ENCODE data around the gene NYNRIN. TPM values are rescaled to one million over a fixed set of nuclear protein-coding genes. Genes with fewer than 3 reads are reported as not detected.
A peak's percentile ranks its signal among the peaks of the same experiment; 100 is the strongest.
"Not testable (repeated sequence)": the region's sequence is repeated elsewhere in the genome, so short reads cannot be mapped to it uniquely, and the experiment has no call there.

NYNRIN gene
- 10 to 100 TPM in 1 of 2 donors, 1 to 10 TPM in 1; 9.5 to 11.6 TPM for total RNA-seq

DNA sequence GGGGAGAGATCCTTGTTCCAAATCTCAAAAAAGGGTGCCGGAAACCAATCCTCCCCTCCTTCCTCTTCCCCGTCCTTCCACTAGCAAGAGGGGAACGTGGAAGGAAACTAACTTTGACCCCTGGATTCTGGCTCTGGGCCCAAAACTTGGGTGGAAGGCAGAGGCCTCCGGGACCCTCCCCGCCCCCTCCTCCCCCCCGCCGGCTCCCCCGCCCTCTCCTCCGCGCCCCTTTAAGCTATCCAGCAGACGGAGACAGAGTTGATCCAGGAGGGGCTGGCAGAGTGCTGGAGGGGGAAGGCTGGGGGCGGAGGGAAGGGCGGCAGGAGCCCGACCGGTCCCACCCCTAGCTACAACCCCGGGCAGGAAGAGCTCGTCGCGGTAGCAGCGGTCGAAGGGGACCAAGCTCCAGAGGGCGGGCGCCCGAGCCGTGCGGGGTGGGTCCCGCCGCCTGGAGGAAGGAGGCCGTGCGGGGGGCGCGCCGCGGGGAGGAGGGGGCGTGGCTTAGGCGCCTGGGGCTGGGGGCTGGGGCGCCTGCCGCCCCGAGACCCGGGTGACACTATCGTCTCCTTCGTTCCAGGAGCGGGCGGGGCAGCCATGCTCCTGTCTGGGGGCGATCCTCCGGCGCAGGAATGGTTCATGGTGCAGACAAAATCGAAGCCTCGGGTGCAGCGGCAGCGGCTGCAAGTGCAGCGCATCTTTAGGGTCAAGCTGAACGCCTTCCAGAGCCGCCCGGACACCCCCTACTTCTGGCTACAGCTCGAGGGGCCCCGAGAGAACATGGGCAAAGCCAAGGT, at the start of gene NYNRIN:
TSS of gene NYNRIN (plus strand) at position 351 of the 794 bp plus-strand sequence. CDS start at position 595, 244 bp downstream.
- H3K4me1 ChIP-seq (ENCODE audit: control insufficient read depth in 1 of 2, low read depth in 2 of 2) = peaks cover 13 to 31% of the 10 kb centered on the region in 2 donors

GRCh38 chr14:24349742-24350141, 49.1 kb upstream of the NYNRIN start:
- no peaks in the 10 kb centered on the region for H3K4me1 ChIP-seq (ENCODE audit: control insufficient read depth in 1 of 2, low read depth in 2 of 2)
- no peak overlapping the region for H3K4me3 ChIP-seq
- no peak for DNase-seq (ENCODE audit: low spot score)
- no peaks in the 10 kb centered on the region for H3K36me3 ChIP-seq
- ATAC-seq (ENCODE audit: insufficient number of reproducible peaks, low FRiP score, low read depth) = no peak
- no peak overlapping the region for H3K27ac ChIP-seq
- H3K27me3 ChIP-seq (replicated peaks; ENCODE audit: insufficient read depth) = no peaks in the 10 kb centered on the region
- H3K9me3 ChIP-seq = no peaks in the 10 kb centered on the region
- TF ChIP-seq CTCF (IDR thresholded peaks at IDR 0.05) = no peak

More for the DNA sequence above, at the start of gene NYNRIN:
- Histone ChIP-seq H3K36me3 (no peaks in the 10 kb centered on the region), H3K27ac (peak within 1 kb of the TSS in 1 of 2 donors; percentile 51), H3K9me3 (no peaks in the 10 kb centered on the region), H3K4me3 (peak within 1 kb of the TSS; percentile 91), H3K27me3 (replicated peaks; ENCODE audit: insufficient read depth) (no peaks in the 10 kb centered on the region)
- TF ChIP-seq CTCF (IDR thresholded peaks at IDR 0.05) = no peak
- DNase-seq (ENCODE audit: low spot score) = no peak
- no peak for ATAC-seq (ENCODE audit: insufficient number of reproducible peaks, low FRiP score, low read depth)

GRCh38 chr14:24351517-24351916, 47.3 kb upstream of the NYNRIN start:
- no peak overlapping the region for H3K4me3 ChIP-seq
- TF ChIP-seq CTCF (IDR thresholded peaks at IDR 0.05) = no peak
- no peak for DNase-seq (ENCODE audit: low spot score)
- no peak for ATAC-seq (ENCODE audit: insufficient number of reproducible peaks, low FRiP score, low read depth)
- H3K27me3 ChIP-seq (replicated peaks; ENCODE audit: insufficient read depth) = no peaks in the 10 kb centered on the region
- no peaks in the 10 kb centered on the region for H3K9me3 ChIP-seq
- H3K36me3 ChIP-seq = no peaks in the 10 kb centered on the region
- no peak overlapping the region for H3K27ac ChIP-seq
- H3K4me1 ChIP-seq (ENCODE audit: control insufficient read depth in 1 of 2, low read depth in 2 of 2) = no peaks in the 10 kb centered on the region

DNA sequence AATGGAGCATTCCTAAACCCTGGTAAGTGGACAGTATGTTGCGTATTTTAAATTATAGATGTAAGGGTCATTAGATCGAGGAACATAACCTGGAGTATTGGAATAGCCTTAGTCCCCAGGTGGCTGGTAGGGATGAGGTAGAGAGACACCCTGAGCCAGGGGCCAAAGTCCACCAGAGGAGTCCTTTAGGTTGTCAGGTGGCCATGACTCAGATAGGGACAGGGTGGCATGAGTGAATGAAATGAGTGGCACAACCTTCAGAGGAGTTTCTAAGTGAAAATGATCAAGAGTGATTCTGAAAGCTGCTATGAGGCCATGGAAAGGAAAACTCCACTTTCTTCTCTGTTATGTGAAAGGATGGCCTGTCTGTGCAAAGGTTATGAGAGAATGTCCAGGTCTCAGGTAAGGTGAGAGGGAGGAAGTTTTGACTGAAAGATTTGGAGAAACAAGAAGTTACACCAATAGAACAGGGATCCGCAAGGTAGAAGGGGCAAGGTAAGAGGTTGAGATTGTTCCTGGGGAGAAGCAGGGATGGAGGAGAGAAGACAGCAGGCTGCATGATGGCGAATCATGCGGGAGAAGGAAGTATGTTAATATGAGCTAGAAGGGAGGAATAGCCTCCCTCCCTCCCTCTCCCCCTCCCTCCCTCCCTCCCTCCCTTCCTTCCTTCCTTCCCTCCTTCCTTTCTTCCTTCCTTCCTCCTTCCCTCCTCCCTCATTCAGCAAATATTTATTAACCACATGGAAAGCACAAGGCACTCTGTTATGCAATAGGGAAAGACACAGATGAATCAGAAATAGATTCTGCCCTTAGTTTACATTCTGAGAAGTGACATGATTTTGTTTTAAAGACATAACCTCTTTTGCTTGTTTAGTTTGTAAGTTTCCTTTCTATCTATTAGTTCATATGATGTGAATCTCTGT, 45.0 kb upstream of the NYNRIN start:
- Histone ChIP-seq H3K36me3 (no peaks in the 10 kb centered on the region), H3K4me1 (ENCODE audit: control insufficient read depth in 1 of 2, low read depth in 2 of 2) (no peaks in the 10 kb centered on the region), H3K4me3 (no peak overlapping the region), H3K27ac (no peak overlapping the region), H3K9me3 (no peaks in the 10 kb centered on the region), H3K27me3 (replicated peaks; ENCODE audit: insufficient read depth) (no peaks in the 10 kb centered on the region)
- DNase-seq (ENCODE audit: low spot score) = no peak
- no peak for TF ChIP-seq CTCF (IDR thresholded peaks at IDR 0.05)
- no peak for ATAC-seq (ENCODE audit: insufficient number of reproducible peaks, low FRiP score, low read depth)

DNA sequence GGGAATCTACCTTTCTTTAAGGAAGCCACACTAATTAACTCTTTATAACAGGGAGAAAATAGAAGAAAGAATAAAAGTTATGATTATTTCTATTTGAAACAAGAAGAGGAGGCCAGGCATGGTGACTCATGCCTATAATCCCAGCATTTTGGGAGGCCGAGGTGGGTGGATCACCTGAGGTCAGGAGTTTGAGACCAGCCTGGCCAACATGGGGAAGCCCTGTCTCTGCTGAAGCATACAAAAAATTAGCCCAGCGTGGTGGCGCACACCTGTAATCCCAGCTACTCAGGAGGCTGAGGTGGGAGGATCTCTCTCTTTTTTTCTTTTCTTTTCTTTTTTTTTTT, 44.3 kb upstream of the NYNRIN start:
- not testable (repeated sequence) for H3K27ac ChIP-seq; ATAC-seq (ENCODE audit: insufficient number of reproducible peaks, low FRiP score, low read depth); H3K4me1 ChIP-seq (ENCODE audit: control insufficient read depth in 1 of 2, low read depth in 2 of 2); H3K9me3 ChIP-seq; H3K4me3 ChIP-seq; DNase-seq (ENCODE audit: low spot score); H3K27me3 ChIP-seq (replicated peaks; ENCODE audit: insufficient read depth); H3K36me3 ChIP-seq
